Astrocyte (in vitro differentiated cells and primary cell): Measurements from ENCODE around the gene CENPW. TPM values are rescaled to one million over a fixed set of nuclear protein-coding genes. Genes with fewer than 3 reads are reported as not detected.

Experiments used
- DNase-seq: peaks from one replicate; pipeline ENCODE4 v3.0.0-alpha.2; 2010; ENCODE audit warnings: low read depth
- FAIRE-seq: peaks from 2 replicates; lab custom pipeline; 2011; peaks lifted over from hg19 to GRCh38; lab: Jason Lieb, UNC
- H2AFZ ChIP-seq: 2 replicates; pipeline ENCODE4 v1.6.0; 2012; ENCODE audit warnings: low read depth, low read length, inconsistent platforms
- H3K27ac ChIP-seq: 2 replicates; pipeline ENCODE4 v1.5.1; 2011; ENCODE audit warnings: low read depth, low read length, inconsistent platforms
- H3K27me3 ChIP-seq: 2 replicates; pipeline ENCODE4 v1.6.0; 2011; ENCODE audit warnings: low read length, inconsistent platforms; ENCODE audit not compliant: insufficient read depth
- H3K36me3 ChIP-seq: 2 replicates; pipeline ENCODE4 v1.5.1; 2011; ENCODE audit warnings: low read length, inconsistent platforms; ENCODE audit not compliant: insufficient read depth
- H3K4me1 ChIP-seq: 2 replicates; pipeline ENCODE4 v1.5.1; 2011; ENCODE audit warnings: low read length, inconsistent platforms; ENCODE audit not compliant: insufficient read depth
- H3K4me2 ChIP-seq: 2 replicates; pipeline ENCODE4 v1.6.0; 2012; ENCODE audit warnings: low read length, inconsistent platforms
- H3K4me3 ChIP-seq: 2 replicates; pipeline ENCODE4 v1.5.1; 2011; ENCODE audit warnings: low read depth, mild to moderate bottlenecking, low read length, inconsistent platforms; ENCODE audit not compliant: insufficient read depth
- H3K79me2 ChIP-seq: 2 replicates; pipeline ENCODE4 v1.6.0; 2012; ENCODE audit warnings: mild to moderate bottlenecking, low read length, inconsistent platforms; ENCODE audit not compliant: insufficient read depth
- H3K9ac ChIP-seq: 2 replicates; pipeline ENCODE4 v1.6.0; 2012; ENCODE audit warnings: mild to moderate bottlenecking, low read length, inconsistent platforms
- H3K9me3 ChIP-seq: 2 replicates; pipeline ENCODE4 v1.5.1; 2012; ENCODE audit warnings: low read depth, mild to moderate bottlenecking, low read length, inconsistent platforms; ENCODE audit not compliant: insufficient read depth
- H4K20me1 ChIP-seq: 2 replicates; pipeline ENCODE4 v1.6.0; 2012; ENCODE audit warnings: low read length, inconsistent platforms; ENCODE audit not compliant: insufficient read depth
- H3K27ac Mint-ChIP-seq: one replicate; pipeline ENCODE4 v1.8.0; 2021; ENCODE audit warnings: mild to moderate bottlenecking, mixed read lengths; ENCODE audit not compliant: unreplicated experiment
- H3K27me3 Mint-ChIP-seq: one replicate; pipeline ENCODE4 v1.8.0; 2021; ENCODE audit warnings: low read depth, mixed read lengths; ENCODE audit not compliant: unreplicated experiment
- H3K36me3 Mint-ChIP-seq: one replicate; pipeline ENCODE4 v1.8.0; 2021; ENCODE audit warnings: low read depth, mixed read lengths; ENCODE audit not compliant: unreplicated experiment
- H3K4me1 Mint-ChIP-seq: one replicate; pipeline ENCODE4 v1.8.0; 2021; ENCODE audit warnings: low read depth, mixed read lengths; ENCODE audit not compliant: unreplicated experiment
- H3K4me3 Mint-ChIP-seq: one replicate; pipeline ENCODE4 v1.8.0; 2021; ENCODE audit warnings: mild to moderate bottlenecking, moderate library complexity, mixed read lengths; ENCODE audit not compliant: unreplicated experiment
- H3K9me3 Mint-ChIP-seq: one replicate; pipeline ENCODE4 v1.8.0; 2021; ENCODE audit warnings: mild to moderate bottlenecking, mixed read lengths; ENCODE audit not compliant: unreplicated experiment
- EZH2 ChIP-seq: IDR thresholded peaks from 2 replicates; pipeline ENCODE4 v1.6.1; 2012; ENCODE audit warnings: mild to moderate bottlenecking, low read length, inconsistent platforms; ENCODE audit not compliant: insufficient read depth
- total RNA-seq: library from RNA; stranded (reverse); gene quantifications from 2 replicates; pipeline ENCODE4 v1.2.1, GENCODE V29; 2021
- TF ChIP-seq, protein P1 (sequence below): IDR thresholded peaks from 2 replicates; pipeline ENCODE4 v1.5.1; 2011; ENCODE audit warnings: low read depth, mild to moderate bottlenecking, inconsistent platforms, low read length, moderate library complexity; ENCODE audit not compliant: insufficient read depth

CENPW gene
- total RNA-seq, 1 donor from 2014 or later: 16.0 TPM

DNA sequence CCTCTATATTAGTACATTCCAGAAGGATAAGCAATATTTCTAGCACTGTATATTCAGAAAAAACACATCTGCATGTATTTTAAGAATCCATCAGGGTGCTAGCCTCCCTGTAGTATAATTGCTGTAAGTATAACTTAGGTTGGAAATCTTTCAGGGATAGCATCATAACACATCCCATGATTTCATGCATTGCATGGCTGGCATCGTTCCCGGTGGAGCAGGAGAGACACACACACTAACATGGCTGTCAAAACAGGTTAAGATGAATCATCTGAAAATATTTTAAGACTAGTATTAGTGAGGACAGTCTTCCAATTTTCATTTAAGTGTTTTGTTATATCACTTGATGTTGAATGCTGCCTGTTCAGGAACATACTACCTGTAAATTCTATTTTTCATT lies 32.1 kb upstream of the CENPW start:
- Histone ChIP-seq H3K4me3 (no peak overlapping the region), H4K20me1 (no peaks in the 10 kb centered on the region), H3K9ac (no peak overlapping the region), H2AFZ (no peak overlapping the region), H3K79me2 (no peaks in the 10 kb centered on the region), H3K4me1 (no peaks in the 10 kb centered on the region), H3K27ac (no peak overlapping the region), H3K27me3 (no peaks in the 10 kb centered on the region), H3K36me3 (no peaks in the 10 kb centered on the region), H3K4me2 (no peak overlapping the region), H3K9me3 (no peaks in the 10 kb centered on the region)
- Mint-ChIP-seq H3K4me1 (no peaks in the 10 kb centered on the region), H3K9me3 (no peaks in the 10 kb centered on the region), H3K27me3 (no peaks in the 10 kb centered on the region), H3K27ac (no peak overlapping the region), H3K36me3 (no peaks in the 10 kb centered on the region), H3K4me3 (no peak overlapping the region)
- FAIRE-seq (no peak), DNase-seq (peak; percentile 60)
- TF ChIP-seq EZH2: no peak

DNA sequence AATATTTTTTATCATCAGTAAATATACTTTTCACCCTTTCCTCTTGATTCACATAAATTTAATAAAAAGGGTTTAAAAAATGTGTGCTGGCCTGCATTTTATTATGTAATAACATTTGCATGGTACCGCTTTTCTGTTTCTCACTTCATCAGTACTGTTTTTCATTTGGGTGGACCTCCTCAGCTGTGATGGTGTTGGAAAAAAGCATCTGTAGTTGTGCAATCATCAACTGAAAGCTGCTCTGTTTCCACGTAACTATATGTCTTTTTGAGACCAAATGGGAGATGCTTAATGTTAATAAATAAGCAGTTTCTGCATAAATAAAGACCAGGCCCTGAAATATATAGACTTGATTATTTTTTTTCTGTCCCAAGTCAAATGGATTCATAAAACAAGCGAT lies 31.6 kb upstream of the CENPW start:
- Mint-ChIP-seq H3K27ac (no peak overlapping the region), H3K27me3 (no peaks in the 10 kb centered on the region), H3K36me3 (no peaks in the 10 kb centered on the region), H3K4me3 (no peak overlapping the region), H3K4me1 (no peaks in the 10 kb centered on the region), H3K9me3 (no peaks in the 10 kb centered on the region)
- no peaks in the 10 kb centered on the region for H3K27me3 ChIP-seq
- FAIRE-seq (no peak), DNase-seq (no peak)
- no peaks in the 10 kb centered on the region for H3K79me2 ChIP-seq
- H2AFZ ChIP-seq: no peak overlapping the region
- no peaks in the 10 kb centered on the region for H3K4me1 ChIP-seq
- H4K20me1 ChIP-seq: no peaks in the 10 kb centered on the region
- no peak for TF ChIP-seq EZH2
- TF ChIP-seq, protein P1, sequence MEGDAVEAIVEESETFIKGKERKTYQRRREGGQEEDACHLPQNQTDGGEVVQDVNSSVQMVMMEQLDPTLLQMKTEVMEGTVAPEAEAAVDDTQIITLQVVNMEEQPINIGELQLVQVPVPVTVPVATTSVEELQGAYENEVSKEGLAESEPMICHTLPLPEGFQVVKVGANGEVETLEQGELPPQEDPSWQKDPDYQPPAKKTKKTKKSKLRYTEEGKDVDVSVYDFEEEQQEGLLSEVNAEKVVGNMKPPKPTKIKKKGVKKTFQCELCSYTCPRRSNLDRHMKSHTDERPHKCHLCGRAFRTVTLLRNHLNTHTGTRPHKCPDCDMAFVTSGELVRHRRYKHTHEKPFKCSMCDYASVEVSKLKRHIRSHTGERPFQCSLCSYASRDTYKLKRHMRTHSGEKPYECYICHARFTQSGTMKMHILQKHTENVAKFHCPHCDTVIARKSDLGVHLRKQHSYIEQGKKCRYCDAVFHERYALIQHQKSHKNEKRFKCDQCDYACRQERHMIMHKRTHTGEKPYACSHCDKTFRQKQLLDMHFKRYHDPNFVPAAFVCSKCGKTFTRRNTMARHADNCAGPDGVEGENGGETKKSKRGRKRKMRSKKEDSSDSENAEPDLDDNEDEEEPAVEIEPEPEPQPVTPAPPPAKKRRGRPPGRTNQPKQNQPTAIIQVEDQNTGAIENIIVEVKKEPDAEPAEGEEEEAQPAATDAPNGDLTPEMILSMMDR: no peak
- H3K9ac ChIP-seq: no peak overlapping the region
- H3K36me3 ChIP-seq: no peaks in the 10 kb centered on the region
- H3K27ac ChIP-seq: no peak overlapping the region
- H3K9me3 ChIP-seq: no peaks in the 10 kb centered on the region
- H3K4me2 ChIP-seq: no peak overlapping the region
- no peak overlapping the region for H3K4me3 ChIP-seq

DNA sequence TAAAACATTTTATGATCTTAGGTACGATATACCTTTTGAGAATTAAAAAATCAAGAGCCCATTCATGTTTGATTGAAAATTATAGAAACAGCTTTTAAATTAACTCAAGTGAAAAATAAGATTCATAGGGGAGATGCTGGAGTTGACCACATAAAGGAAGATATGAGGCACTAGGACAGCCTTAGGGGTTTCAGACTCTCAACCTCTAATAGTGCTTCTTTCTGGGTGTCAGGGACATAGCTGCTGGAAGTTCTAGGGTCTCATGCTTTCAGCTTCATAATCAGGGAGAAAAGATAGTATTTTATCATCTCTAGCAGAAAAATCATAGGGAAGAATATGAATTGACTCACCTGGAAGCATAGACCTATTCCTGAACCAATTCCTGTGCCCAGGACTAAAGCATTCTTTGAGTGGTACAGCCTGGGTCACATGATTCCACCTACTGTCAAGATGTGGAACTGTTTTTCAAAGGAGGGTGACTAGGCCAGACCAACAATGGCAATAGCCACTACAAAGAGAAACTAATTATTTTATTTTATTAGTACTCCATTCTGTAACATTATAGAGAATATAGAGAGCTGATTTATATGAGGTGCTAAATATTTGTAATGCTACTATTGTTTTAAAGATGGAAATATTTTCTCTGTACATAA lies 27.8 kb upstream of the CENPW start:
- FAIRE-seq (no peak), DNase-seq (no peak)
- Mint-ChIP-seq H3K36me3 (no peaks in the 10 kb centered on the region), H3K9me3 (no peaks in the 10 kb centered on the region), H3K4me1 (no peaks in the 10 kb centered on the region), H3K27ac (no peak overlapping the region), H3K4me3 (no peak overlapping the region), H3K27me3 (no peaks in the 10 kb centered on the region)
- Histone ChIP-seq H3K4me3 (no peak overlapping the region), H3K27me3 (no peaks in the 10 kb centered on the region), H3K4me2 (no peak overlapping the region), H3K36me3 (no peaks in the 10 kb centered on the region), H2AFZ (no peak overlapping the region), H3K79me2 (no peaks in the 10 kb centered on the region), H3K27ac (no peak overlapping the region), H3K9ac (no peak overlapping the region), H4K20me1 (no peaks in the 10 kb centered on the region), H3K9me3 (no peaks in the 10 kb centered on the region), H3K4me1 (no peaks in the 10 kb centered on the region)
- TF ChIP-seq, protein P1: peak; percentile 22
- no peak for TF ChIP-seq EZH2
